CD1c-positive myeloid dendritic cell (primary cell): ENCODE results near the gene SCNN1A.
A peak's percentile ranks its signal among the peaks of the same experiment; 100 is the strongest.

Experiments
- DNase-seq: peaks from one replicate; pipeline ENCODE4 v3.0.0-alpha.2; 2016; ENCODE audit errors: extremely low spot score

Gene SCNN1A

DNA sequence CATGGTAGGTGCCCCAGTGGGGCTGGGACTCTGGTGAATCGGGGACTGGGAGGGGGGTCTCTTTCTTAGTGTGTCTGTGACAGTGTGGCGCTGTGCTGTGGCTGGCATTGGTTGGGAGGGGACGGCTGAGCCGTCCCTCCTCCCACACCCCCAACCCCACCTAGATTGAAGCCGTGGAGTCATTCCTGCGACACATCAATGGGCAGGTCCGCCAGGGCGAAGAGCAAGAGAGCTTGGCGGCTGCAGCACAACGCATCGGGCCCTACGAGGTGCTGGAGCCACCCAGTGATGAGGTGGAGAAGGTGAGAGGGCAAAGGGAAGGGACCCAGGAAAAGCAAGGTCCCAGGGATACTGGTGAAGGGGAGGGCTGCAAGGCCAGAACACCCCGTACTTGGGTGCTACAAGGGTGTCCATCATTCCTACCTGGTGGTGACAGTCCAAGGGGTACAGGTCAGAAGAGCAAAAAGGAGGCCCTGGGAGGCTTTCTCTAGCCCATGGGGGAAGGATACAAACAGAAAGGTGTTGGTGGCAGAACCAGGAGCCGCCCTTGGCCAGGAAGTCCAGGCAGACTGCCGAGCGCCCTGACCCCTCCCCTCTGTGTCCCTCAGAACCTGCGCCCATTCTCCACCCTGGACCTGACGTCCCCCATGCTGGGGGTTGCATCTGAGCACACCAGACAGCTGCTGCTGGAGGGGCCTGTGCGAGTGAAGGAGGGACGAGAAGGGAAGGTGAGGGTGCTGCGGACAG is 57.5 kb downstream of the SCNN1A start:
- no peak for DNase-seq

DNA sequence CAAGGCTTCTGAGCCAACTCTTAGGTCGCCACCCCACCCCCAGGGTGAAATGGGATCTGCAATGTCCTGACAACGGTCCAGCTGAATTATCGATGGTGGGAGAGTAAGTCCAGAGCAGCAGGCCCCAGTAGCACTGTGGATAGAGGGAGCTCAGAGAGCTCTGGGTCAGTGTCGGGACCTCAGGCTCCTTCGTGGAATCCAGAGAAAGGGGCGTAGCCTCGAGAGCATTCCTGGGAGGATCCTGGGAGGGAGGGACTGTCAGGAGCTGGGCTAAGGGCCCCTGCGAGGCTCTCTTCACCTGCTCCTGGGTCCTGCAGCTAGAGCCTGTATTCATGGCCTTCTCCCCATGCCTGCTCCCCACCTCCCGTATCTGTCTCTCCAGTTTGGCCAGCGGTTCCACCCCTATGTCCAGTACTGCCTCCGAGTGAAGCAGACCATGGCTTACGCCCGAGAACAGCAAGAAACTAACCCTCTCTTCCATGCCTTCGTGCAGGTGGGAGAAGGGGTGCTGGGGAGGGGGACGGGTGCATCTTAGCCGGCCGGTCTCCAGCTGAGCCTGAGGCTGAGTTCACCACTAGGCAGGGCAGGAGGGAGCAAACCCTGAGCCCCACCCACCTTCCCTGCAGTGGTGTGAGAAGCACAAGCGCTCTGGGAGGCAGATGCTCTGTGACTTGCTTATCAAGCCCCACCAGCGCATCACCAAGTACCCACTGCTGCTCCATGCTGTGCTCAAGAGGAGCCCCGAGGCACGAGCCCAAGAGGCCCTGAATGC is 58.3 kb downstream of the SCNN1A start:
- no peak for DNase-seq

DNA sequence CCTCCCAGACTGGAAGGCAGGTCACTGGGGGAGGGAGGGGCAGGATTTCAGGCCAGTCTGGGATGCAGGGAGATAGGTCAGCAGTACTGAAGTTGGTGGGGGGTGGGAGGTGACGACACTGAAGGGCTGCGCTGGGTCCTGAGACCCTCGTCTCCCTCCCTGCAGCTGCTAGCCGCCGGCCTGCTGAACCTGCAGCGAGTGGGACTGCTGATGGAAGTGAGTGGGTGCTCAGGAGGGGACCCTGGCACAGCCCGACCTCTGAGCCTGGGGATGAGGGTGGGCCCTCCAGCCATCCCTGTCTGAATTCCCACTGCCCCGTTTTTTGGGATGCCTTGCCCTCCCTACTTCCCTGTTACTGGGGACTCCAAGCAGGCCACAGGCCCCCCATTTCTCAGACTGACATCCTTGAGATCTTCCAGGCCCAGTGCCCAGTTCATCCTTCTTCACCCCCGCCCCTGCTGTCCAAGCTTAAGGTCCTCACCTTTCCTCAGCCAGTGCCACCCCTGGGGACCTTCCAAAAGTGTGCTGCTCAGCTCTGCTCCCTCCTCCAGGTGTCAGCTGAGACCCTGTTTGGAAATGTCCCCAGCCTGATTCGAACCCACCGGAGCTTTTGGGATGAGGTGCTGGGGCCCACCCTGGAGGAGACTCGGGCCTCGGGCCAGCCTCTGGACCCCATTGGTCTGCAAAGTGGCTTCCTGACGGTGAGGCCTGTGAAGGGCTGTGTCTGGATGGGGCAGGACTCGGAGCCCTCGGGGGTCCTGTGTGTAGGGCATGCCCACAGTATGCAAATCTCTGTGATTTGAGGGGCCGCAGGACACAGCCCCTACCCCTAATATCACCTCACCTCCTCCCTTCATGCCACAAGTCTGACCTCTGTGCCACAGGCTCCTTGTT is 59.4 kb downstream of the SCNN1A start:
- DNase-seq: no peak

DNA sequence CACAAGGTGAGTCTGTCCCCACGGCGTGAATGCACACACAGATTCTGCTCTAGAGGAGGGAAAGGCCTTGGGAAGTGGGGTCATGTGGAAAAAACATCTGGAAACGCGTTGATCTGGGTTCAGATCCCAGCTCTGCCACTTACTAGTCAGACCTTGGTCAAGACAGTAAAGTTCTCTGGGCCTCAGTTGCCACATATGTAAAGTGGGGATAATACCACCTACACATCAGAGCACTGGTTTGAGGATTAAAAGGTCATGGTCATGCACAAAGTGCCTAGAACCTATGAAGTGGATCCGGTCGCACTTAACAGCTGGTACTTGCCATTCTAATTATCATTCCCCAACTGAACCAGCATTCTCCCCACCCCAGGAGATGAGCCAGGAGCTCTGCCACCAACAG is 60.2 kb downstream of the SCNN1A start:
- DNase-seq: no peak

DNA sequence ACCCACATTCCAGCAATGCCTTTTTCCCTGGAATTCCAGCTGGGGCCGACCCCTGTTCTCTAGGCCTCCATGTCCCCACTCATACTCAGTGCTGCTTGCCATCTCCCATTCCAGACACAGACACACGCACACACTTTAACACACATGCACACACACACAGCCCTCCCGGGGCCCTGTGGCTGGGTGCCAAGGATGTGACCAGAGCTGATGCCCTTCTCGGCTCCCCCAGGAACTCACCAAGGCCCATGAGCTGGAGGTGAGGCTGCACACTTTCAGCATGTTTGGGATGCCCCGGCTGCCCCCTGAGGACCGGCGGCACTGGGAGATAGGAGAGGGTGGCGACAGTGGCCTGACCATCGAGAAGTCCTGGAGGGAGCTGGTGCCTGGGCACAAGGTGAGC is 60.6 kb downstream of the SCNN1A start:
- DNase-seq: no peak

DNA sequence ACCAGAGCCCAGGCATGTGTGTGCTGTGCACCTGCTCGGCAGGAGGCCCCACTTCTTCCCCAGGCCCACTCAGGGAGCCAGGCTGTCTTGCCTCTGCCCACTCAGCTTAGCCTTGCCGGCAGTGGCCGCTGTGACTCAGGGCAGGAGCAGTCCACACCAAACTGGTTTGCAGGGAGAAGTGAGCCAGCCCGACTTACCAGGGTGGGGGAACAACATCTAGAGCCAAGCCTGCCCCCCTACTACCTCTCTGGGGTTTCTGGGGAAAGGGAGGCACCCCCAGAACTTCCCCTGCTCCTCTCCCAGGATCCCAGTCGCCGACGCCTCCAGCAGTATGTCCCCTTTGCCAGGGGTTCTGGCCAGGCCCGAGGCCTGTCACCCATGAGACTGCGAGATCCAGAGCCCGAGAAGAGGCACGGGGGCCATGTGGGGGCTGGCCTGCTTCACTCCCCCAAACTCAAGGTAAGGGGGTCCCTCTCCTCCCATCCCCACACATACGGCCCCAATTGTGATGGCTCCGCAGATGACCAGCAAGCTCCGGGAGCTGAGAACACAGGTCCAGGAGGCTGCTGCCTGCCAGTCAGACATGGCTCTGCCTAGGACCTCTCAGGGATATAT is 61.9 kb downstream of the SCNN1A start:
- no peak for DNase-seq

DNA sequence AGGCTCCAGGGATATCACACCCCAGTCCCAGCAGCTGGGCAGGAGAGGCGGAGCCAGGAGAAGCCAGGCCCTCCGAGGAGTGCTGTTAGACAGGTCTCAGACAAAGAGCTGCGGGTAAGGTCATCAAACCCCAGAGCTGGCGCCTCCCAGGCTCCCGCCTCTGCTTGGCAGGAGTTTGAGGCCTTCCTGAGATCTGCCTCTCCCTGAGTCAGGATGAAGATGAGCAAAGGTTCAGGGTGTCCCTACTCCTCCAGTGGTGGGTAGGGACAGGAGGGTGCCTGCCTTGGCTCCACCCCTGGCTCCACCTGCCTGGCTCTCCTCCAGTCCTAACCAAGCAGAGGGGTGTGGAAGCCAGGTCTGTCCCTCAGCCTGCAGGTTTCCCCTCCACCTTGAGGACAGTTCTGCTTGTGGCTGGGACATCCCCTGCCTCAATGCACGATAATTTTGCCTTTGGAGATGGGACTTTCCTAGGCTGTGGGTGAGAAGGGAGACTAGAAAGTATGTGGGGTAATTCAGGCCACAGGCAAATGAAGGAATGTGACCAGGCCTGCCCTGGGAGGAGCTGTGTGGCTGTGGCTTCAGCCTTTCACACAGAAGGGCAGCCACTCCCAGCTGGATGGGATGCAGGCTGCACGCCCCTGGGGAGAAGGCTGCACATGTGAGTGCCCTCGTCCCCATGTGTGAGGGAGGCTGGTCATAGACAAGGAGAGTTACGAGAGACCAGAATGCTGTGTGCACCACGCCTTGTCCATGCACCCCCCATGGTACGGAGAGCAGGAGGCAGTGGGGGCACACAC is 62.6 kb downstream of the SCNN1A start:
- DNase-seq: no peak

DNA sequence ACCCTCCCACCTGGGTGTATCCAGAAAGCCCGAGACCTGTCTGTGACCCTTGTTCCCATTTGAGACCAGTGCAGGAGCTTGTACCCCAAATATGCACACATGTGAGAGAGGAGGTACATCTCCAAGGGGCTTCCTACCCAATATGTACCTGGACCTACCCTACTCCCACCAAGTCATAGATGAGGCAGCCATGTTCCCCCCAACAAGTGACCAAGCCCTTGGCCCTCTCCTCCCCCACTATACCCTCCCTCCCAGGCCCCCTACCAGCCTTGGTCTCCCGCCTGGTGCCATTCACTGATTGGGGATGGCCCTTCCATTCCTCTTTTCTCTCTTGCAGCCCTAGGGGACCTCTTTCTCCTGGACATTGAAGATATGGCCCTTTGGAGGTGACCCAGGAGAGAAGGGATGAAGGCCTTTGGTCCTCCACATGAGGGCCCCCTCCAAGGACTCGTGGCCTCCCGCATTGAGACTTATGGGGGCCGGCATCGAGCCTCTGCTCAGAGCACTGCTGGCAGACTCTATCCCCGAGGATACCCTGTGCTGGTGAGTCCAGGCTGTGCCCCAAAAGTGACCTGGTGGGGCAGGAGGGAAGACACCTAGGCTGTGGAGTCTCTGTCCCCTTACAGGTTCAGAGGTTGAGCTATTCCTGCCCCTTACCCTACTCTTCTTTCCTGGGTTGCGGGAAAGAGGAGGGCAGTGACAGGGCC is 63.4 kb downstream of the SCNN1A start:
- DNase-seq: no peak

DNA sequence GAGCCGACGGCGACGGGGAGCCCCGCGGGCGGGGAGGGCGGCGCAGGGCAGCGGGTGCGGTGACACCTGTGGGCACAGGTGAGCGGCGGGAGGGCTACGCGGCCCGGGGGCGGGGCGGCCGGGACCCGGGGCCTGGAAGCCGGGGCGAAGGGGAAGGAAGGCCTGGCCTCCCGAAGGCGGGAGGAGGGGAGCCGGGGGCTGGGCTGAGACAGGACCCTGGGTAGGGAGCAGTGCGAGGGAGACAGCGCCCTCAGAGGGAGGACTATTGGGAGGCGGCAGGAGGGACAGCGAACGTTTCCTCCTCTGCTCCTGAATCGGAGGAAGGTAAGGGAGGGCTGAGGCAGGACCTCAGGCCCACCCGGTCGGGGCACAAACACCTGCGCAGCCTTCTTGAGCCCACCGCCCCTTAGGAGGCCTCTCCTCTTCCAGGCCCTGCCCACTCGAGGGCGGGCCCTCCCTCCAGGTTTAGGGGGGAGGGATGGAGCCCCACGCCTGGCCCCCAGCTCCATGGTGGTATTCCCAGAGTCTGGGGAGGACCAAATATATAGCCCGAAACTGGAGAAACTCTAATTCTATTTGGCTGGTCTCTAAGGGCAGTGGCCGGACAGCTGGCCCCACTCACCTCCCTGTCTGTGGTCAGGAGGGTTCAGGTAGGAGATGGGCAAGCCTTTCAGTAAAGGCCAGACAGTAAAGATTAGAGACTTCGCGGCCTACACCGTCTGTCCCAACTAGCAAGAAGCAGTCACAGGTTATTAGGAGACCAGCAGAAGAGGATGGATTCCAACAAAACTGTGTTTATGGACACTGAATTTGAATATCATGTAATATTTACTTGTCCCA is 64.4 kb downstream of the SCNN1A start:
- DNase-seq: no peak

DNA sequence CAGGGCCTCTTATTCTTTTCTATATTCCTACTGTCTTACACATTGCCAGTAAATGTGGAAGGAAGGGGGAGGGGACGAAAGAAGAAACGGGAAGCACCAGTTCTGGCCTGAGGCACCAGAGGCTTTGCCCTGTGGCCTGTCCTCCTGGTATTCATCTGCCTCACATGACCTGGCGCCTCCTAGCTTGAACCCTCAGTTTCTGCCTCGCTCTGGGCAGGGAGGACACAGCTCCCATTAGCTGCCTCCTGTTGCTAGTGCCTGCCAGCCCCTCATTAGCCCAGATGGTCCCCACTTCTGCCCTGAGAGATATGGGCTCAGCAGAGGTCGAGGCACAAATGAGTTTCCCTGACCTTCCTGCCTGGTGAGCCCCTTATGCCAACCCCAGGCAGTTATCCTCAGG is 67.8 kb downstream of the SCNN1A start:
- DNase-seq: peak; percentile 64

DNA sequence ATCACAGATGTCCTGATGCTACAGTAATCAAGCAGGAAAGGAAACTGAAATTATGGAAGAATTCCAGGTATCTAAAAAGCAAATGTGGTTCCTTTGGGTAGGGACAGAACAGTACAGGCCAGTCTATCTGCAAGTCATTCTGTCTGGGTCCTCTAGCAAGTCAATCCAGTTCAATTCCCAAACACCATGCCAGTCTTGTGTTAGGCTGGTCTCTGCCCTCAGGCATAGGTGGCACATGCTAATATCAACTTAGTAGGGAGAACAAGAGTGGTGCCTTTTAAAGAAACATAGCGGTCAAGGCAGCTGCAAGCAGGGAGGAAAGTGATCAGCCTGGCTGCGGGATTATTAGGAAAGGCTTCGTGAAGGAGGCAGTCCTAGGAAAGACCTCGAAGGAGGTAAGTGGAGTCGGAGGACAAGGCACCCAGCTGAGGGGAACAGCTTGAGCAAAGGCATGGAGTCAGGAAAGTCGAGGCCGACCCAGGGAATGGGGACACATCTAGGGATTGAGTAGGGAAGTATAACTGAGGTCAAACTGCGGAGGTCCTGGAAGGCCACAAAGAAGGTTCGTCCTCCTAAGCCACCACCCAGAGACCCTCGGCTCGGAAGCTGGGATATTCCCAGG is 68.7 kb downstream of the SCNN1A start:
- DNase-seq: no peak

DNA sequence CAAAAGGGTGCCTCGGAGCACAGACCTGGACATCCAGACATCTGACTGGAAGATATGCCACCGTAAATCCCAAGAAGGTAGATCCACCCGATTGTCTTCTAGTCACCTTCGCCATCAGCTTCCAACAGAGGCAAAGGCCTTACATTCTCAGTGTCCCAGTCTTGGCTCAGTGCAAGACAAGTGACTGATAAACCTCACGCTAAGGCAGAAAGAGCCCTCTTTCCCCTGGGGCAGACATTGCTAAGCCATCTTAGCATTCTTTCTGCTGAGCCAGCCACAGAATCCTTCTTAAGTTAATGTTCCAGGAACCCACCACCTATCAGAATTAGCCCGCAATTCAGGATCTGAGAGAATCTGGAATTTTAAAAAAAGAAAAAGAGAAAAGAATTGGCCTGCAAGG is 69.2 kb downstream of the SCNN1A start:
- DNase-seq: no peak

DNA sequence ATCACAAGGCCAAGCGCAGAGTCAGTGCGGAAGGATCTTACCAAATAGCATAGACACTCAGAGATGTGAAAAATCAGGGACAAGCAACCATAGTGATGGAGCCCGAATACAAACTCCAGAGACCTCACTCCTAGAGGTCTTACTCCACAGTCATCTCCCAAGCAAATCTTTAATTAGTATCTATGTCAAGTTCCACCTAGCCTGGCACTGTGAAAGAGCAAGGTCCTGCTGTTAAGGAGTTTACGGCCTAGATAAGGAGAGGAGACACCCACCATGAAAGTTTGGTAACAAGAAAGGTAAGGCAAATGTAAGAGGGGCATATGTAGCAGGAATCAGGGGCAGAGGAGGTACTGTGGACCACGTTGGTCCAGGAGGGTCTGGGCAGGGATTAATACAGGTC is 72.3 kb downstream of the SCNN1A start:
- no peak for DNase-seq

DNA sequence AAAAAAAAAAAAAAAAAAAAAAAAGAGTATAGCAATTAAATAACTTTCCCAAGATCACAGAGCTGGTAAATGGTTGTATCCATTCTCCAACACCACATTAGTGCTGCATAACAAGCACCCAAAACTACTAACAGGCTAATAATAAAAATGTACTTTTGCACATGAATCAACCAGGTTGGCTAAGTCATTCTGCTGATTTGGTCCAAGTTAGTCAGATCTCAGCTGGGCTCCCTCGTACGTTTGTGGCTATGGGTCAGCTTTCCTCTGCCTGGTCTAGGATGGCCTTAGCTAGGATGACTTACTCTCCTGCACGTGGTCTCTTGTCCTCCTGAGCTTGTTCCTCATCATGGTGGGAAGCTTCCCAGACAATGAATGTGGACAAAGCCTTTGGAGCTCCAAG is 72.7 kb downstream of the SCNN1A start:
- no peak for DNase-seq

DNA sequence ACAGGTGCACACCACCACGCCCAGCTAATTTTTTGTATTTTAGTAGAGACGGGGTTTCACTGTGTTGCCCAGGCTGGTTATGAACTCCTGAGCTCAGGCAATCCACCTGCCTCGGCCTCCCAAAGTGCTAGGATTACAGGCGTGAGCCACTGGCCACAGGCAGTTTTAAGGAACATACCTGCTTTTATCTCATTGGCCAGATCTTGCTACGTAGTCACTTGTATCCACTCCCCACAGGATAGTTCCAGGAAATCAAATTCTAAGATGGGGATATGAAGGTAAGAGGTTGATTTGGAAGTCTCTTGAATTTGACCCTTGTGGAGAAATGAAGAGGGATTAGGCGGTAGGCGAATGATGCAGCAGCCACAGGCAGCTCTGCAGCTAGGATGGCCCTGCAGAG is 73.6 kb downstream of the SCNN1A start:
- DNase-seq: no peak

DNA sequence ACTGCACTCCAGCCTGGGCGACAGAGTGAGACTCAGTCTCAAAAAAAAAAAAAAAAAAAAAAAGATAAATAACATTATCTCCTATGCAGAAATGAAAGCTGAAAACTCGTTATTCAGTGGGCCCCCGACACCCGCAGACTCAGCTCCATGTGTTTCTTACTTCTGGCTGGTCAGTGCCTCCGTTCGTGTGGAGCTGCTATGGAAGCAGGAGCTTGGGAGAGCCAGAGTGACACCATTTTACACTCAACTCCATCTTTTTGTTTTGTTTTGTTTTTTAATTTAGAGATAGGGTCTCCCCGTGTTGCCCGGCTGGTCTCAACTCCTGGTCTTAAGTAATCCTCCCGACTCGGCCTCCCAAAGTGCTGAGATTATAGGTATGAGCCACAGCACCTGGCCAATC is 78.2 kb downstream of the SCNN1A start:
- no peak for DNase-seq
